Measurements from ENCODE around the gene PTPRC. TPM values are rescaled to one million over a fixed set of nuclear protein-coding genes. Genes with fewer than 3 reads are reported as not detected.

Gene PTPRC
- total RNA-seq, 1 donor from 2014 or later = 11.4 TPM

DNA sequence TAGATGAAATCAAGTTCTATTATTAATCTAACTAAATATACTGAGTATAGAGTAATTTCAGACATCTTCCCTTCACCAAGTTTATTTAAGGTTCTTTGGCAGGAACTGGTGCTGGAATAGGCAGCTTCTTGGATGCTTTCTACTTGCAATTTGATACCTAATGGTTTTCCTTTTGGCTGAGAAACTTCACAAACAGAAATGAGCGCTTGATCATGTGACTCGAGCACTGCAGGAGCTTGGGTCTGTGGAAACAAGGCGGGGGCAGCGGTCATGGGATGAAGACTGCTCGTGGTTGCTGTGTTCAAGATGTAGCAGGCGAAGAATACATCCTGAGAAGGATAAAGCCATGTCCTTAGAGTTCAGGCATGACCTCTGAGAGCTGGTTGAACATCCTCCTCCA, 136.8 kb downstream of the PTPRC start:
- intact Hi-C loops (cut with DNase I) = loop anchor here (10.0 kb wide), 3 partner anchors 89 to 339 kb away; no protein-coding TSS in a partner anchor
- DNase-seq (ENCODE audit: low spot score) = no peak

DNA sequence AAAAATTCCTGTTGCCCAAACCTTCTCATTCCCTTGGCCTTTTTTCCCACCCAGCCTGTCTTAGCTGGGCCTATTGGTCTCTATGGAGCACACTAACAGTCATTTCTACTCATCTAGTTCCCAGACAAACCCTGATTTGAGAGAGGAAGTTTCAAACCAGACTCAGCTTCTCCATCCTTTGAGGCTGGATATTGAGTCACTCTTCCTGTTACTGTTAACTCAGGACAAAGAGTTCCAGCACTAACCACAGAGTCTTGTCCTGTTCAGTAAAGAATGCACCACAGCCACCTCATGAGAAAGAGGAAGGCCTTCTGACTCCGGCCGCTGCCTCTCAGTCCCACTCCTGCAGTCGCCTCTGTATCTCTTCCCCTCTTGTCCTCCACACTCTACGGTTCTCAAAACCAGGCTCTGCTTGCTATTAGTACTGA, 137.8 kb downstream of the PTPRC start:
- peak; percentile 89 for DNase-seq (ENCODE audit: low spot score)
- intact Hi-C loops (cut with DNase I) = loop anchor here (10.0 kb wide), 3 partner anchors 88 to 338 kb away; no protein-coding TSS in a partner anchor

DNA sequence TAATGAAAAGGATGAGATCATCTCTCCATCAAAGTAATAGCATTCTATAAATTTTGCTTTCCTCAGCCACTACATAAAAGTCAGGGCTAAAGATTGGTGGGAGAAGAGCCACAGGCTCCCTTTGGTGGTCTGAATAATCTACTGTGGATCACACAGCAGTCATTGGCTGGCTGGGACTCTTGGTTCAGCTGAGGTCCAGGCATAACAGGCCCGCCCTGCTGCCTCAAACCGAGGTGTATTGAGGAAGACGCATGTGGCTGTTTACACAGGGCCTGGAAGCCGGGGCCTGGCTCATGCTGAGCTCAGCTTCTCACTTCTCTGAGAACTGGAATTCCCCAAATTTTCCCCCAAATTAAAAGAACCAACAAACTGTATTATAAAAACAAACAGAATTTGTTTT, 139.2 kb downstream of the PTPRC start:
- DNase-seq (ENCODE audit: low spot score) = peak; percentile 75
- intact Hi-C loops (cut with DNase I) = loop anchor here (10.0 kb wide), 3 partner anchors 87 to 337 kb away; no protein-coding TSS in a partner anchor

DNA sequence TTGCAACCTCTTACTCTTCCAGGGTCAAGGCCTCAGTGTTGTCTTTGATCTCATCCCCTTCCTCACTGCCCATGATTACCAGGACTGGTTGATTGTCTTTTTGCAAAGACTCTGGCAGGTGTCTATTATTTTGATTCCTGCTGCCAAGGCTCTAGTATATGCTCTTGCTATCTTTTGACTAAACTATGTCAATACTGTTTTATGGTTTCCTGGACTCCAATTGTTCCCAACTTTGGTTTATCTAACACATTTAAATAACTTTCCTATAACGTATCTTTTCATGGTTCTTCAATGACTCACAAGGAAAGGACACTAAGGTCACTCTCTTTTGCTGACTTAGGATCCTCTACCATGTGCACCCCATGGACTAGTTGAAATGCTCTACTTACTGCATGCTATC, 141.5 kb downstream of the PTPRC start:
- DNase-seq (ENCODE audit: low spot score) = no peak
- intact Hi-C loops (cut with DNase I) = no loop called here

DNA sequence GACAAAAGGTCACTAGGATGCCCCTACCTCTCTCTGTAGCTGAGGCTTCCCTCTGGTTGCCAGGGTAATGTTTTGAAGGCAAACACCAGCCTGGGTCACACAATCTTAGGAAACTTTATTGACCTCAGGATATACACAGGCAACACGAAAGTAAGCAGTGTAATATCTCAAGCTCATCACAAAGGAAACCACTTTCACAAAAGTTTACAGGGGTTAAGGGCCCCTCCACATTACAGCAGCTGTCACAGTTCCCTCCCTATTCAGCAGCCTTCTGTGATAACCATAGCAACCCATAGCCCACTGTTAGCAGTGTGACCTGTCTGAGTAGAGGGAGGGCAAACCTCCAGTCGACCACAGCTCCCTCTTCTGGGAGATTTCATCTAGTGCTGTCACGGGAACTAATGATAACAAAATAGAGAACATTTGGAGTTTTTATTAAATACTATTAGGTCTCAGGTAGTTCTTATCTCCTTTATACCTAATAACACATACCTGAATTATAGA, 149.8 kb downstream of the PTPRC start:
- DNase-seq (ENCODE audit: low spot score) = no peak
- intact Hi-C loops (cut with DNase I) = no loop called here

DNA sequence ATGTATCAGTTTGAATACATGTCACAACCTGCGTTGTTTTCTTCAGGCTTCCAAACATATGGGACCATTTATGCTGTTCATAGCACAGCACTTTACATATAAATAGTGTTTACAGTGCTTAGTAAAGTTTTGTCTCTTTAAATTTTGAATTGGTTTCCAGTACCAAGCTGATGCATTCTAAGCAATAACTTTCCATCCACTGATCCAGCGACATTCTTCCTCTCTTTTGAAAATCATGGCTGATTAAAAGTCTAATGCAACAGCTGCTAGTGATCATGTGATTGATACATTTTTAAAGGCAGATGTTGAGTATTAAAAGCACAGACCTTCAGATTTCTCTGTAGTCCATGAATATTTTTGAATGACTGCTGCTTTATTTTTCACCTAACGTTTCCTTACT, 154.9 kb downstream of the PTPRC start:
- DNase-seq (ENCODE audit: low spot score) = no peak
- intact Hi-C loops (cut with DNase I) = no loop called here

DNA sequence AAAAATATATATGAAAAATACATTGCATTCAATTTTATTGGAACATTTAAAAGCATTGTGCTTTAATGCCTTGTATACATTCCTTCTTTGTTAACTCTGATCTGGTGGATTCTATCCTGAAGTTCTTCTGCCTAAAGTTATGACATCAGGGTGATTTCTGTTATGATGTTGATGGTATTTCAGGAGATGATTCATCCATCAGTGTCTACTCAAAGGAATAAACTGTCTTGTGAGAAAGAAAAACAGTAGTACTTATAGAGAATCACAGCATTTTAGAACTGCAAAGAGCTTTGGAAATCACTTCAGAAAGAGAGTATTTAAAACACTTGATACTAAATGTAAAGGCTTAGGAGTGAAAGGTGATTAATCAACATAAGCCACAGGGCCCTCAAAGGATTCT, 155.7 kb downstream of the PTPRC start:
- intact Hi-C loops (cut with DNase I) = no loop called here
- no peak for DNase-seq (ENCODE audit: low spot score)

DNA sequence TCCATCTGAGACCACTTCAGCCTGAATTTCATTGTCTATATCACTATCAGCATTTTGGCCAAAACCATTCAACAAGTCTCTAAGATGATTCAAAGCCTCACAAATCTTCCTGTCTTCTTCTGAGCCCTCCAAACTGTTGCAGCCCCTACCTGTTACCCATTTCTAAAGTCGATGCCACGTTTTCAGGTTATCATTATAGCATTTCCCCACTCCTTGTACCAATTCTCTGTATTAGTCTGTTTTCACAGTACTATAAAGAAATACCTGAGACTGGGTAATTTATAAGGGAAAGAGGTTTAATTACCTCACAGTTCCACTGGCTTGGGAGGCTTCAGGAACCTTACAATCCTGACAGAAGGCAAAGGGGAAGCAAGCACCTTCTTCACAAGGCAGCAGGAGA, 158.8 kb downstream of the PTPRC start:
- intact Hi-C loops (cut with DNase I) = no loop called here

DNA sequence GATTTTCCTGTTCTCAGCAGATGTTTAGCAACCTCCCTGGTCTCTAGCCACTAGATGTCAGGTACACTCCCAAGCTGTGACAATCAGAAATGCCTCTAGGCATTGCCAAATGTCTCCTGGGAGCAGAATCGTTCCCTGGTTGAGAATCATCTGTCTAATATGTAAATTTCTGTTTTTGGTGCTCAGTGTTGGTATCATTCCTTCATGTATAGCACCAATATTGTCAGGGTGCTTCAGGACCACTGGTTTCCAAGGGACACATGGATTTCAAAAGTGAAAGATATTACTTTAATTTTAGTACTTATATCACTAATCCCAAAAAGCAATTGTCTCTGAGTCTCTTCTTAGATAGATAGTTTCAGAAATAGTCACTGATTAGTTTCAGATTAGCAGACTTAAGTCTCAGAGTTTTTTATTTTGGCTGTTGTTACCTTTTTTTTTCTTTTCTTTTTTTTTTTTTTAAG, 160.1 kb downstream of the PTPRC start:
- intact Hi-C loops (cut with DNase I) = no loop called here
- no peak for DNase-seq (ENCODE audit: low spot score)

More for the DNA sequence above, 158.8 kb downstream of the PTPRC start:
- DNase-seq (ENCODE audit: low spot score) = no peak

DNA sequence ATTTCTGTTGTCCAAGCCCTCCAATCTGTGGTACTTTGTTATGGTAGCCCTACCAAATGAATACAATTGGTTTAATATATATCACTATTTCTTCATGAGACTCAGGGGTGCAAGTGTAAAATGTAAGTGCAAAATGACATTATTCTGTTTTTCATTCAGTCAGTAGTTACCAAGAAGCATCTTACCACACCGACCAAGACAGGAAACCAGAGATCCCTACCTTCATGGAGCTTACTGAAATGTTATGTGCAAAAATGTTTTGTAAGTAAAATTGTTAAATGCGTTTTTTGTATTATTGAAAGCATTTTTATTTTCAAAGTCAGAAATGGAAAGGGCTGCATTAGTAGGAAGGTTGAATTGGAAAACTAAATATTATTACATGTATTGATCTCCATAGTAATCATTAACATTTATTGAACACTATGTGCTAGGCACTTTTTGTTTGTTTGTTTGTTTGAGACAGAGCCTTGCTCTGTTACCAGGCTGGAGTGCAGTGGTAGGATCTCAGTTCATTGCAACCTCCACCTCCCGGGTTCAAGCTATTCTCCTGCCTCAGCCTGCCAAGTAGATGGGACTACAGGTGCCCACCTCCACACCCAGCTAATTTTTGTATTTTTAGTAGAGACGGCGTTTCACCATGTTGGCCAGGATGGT, 166.8 kb downstream of the PTPRC start:
- intact Hi-C loops (cut with DNase I) = no loop called here
- DNase-seq (ENCODE audit: low spot score) = no peak

DNA sequence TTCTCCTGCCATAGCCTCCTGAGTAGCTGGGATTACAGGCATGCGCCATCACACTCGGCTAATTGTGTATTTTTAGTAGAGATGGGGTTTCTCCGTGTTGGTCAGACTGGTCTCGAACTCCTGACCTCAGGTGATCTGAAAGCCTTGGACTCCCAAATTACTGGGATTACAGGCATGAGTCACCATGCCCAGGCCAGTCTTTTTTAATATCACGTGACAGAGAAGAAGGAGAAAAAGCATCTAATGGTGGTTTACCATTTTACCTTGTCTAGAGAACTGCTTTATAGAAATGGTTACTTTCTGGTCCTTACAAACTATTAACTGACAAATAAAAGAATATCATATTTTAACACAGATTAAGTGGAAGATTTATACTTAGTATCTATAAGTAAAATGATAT, 168.0 kb downstream of the PTPRC start:
- DNase-seq (ENCODE audit: low spot score) = no peak
- intact Hi-C loops (cut with DNase I) = no loop called here

Other genes starting within 250 kb of the PTPRC start
- gene ATP6V1G3, start 98.4 kb upstream of the PTPRC start, total RNA-seq = not detected